Astrocyte (in vitro differentiated cells and primary cell): ENCODE measurements around the gene ENO2. TPM values are rescaled to one million over a fixed set of nuclear protein-coding genes. Genes with fewer than 3 reads are reported as not detected.

Experiments
- DNase-seq: peaks from one replicate; pipeline ENCODE4 v3.0.0-alpha.2; 2010; ENCODE audit warnings: low read depth
- FAIRE-seq: peaks from 2 replicates; lab custom pipeline; 2011; peaks lifted over from hg19 to GRCh38; lab: Jason Lieb, UNC
- H2AFZ ChIP-seq: 2 replicates; pipeline ENCODE4 v1.6.0; 2012; ENCODE audit warnings: low read depth, low read length, inconsistent platforms
- H3K27ac ChIP-seq: 2 replicates; pipeline ENCODE4 v1.5.1; 2011; ENCODE audit warnings: low read depth, low read length, inconsistent platforms
- H3K27me3 ChIP-seq: 2 replicates; pipeline ENCODE4 v1.6.0; 2011; ENCODE audit warnings: low read length, inconsistent platforms; ENCODE audit not compliant: insufficient read depth
- H3K36me3 ChIP-seq: 2 replicates; pipeline ENCODE4 v1.5.1; 2011; ENCODE audit warnings: low read length, inconsistent platforms; ENCODE audit not compliant: insufficient read depth
- H3K4me1 ChIP-seq: 2 replicates; pipeline ENCODE4 v1.5.1; 2011; ENCODE audit warnings: low read length, inconsistent platforms; ENCODE audit not compliant: insufficient read depth
- H3K4me2 ChIP-seq: 2 replicates; pipeline ENCODE4 v1.6.0; 2012; ENCODE audit warnings: low read length, inconsistent platforms
- H3K4me3 ChIP-seq: 2 replicates; pipeline ENCODE4 v1.5.1; 2011; ENCODE audit warnings: low read depth, mild to moderate bottlenecking, low read length, inconsistent platforms; ENCODE audit not compliant: insufficient read depth
- H3K79me2 ChIP-seq: 2 replicates; pipeline ENCODE4 v1.6.0; 2012; ENCODE audit warnings: mild to moderate bottlenecking, low read length, inconsistent platforms; ENCODE audit not compliant: insufficient read depth
- H3K9ac ChIP-seq: 2 replicates; pipeline ENCODE4 v1.6.0; 2012; ENCODE audit warnings: mild to moderate bottlenecking, low read length, inconsistent platforms
- H3K9me3 ChIP-seq: 2 replicates; pipeline ENCODE4 v1.5.1; 2012; ENCODE audit warnings: low read depth, mild to moderate bottlenecking, low read length, inconsistent platforms; ENCODE audit not compliant: insufficient read depth
- H4K20me1 ChIP-seq: 2 replicates; pipeline ENCODE4 v1.6.0; 2012; ENCODE audit warnings: low read length, inconsistent platforms; ENCODE audit not compliant: insufficient read depth
- H3K27ac Mint-ChIP-seq: one replicate; pipeline ENCODE4 v1.8.0; 2021; ENCODE audit warnings: mild to moderate bottlenecking, mixed read lengths; ENCODE audit not compliant: unreplicated experiment
- H3K27me3 Mint-ChIP-seq: one replicate; pipeline ENCODE4 v1.8.0; 2021; ENCODE audit warnings: low read depth, mixed read lengths; ENCODE audit not compliant: unreplicated experiment
- H3K36me3 Mint-ChIP-seq: one replicate; pipeline ENCODE4 v1.8.0; 2021; ENCODE audit warnings: low read depth, mixed read lengths; ENCODE audit not compliant: unreplicated experiment
- H3K4me1 Mint-ChIP-seq: one replicate; pipeline ENCODE4 v1.8.0; 2021; ENCODE audit warnings: low read depth, mixed read lengths; ENCODE audit not compliant: unreplicated experiment
- H3K4me3 Mint-ChIP-seq: one replicate; pipeline ENCODE4 v1.8.0; 2021; ENCODE audit warnings: mild to moderate bottlenecking, moderate library complexity, mixed read lengths; ENCODE audit not compliant: unreplicated experiment
- H3K9me3 Mint-ChIP-seq: one replicate; pipeline ENCODE4 v1.8.0; 2021; ENCODE audit warnings: mild to moderate bottlenecking, mixed read lengths; ENCODE audit not compliant: unreplicated experiment
- CTCF ChIP-seq: IDR thresholded peaks from 2 replicates; pipeline ENCODE4 v1.5.1; 2011; ENCODE audit warnings: low read depth, mild to moderate bottlenecking, inconsistent platforms, low read length, moderate library complexity; ENCODE audit not compliant: insufficient read depth
- EZH2 ChIP-seq: IDR thresholded peaks from 2 replicates; pipeline ENCODE4 v1.6.1; 2012; ENCODE audit warnings: mild to moderate bottlenecking, low read length, inconsistent platforms; ENCODE audit not compliant: insufficient read depth
- total RNA-seq: library from RNA; stranded (reverse); gene quantifications from 2 replicates; pipeline ENCODE4 v1.2.1, GENCODE V29; 2021

ENO2 gene
- total RNA-seq, 1 donor from 2014 or later: 46.4 TPM

GRCh38 chr12:6919588-6919987 lies 5.2 kb downstream of the ENO2 start:
- FAIRE-seq (no peak), DNase-seq (no peak)
- no peaks in the 10 kb centered on the region for H3K9me3 ChIP-seq
- H3K36me3 ChIP-seq: peaks cover 2% of the 10 kb centered on the region
- no peak overlapping the region for H2AFZ ChIP-seq
- Mint-ChIP-seq H3K4me3 (peak overlapping the region; percentile 6), H3K36me3 (peaks cover 16% of the 10 kb centered on the region), H3K27ac (no peak overlapping the region), H3K4me1 (peaks cover 22% of the 10 kb centered on the region), H3K27me3 (no peaks in the 10 kb centered on the region), H3K9me3 (no peaks in the 10 kb centered on the region)
- no peak overlapping the region for H3K27ac ChIP-seq
- H3K79me2 ChIP-seq: no peaks in the 10 kb centered on the region
- H3K27me3 ChIP-seq: no peaks in the 10 kb centered on the region
- peaks cover 24% of the 10 kb centered on the region for H3K4me1 ChIP-seq
- H3K9ac ChIP-seq: no peak overlapping the region
- TF ChIP-seq EZH2: no peak
- no peak for TF ChIP-seq CTCF
- H3K4me3 ChIP-seq: no peak overlapping the region
- H4K20me1 ChIP-seq: no peaks in the 10 kb centered on the region
- H3K4me2 ChIP-seq: no peak overlapping the region

GRCh38 chr12:6921539-6921938 lies 7.2 kb downstream of the ENO2 start:
- no peaks in the 10 kb centered on the region for H3K9me3 Mint-ChIP-seq
- H3K4me3 ChIP-seq: no peak overlapping the region
- H3K4me1 Mint-ChIP-seq: peaks cover 39% of the 10 kb centered on the region
- H3K79me2 ChIP-seq: peaks cover under 1% of the 10 kb centered on the region
- no peak overlapping the region for H3K27ac ChIP-seq
- H3K27ac Mint-ChIP-seq: no peak overlapping the region
- no peaks in the 10 kb centered on the region for H3K27me3 Mint-ChIP-seq
- TF ChIP-seq CTCF (no peak), EZH2 (no peak)
- no peaks in the 10 kb centered on the region for H4K20me1 ChIP-seq
- no peaks in the 10 kb centered on the region for H3K9me3 ChIP-seq
- H3K27me3 ChIP-seq: no peaks in the 10 kb centered on the region
- DNase-seq (no peak), FAIRE-seq (no peak)
- no peak overlapping the region for H3K4me2 ChIP-seq
- no peak overlapping the region for H2AFZ ChIP-seq
- H3K36me3 Mint-ChIP-seq: peaks cover 16% of the 10 kb centered on the region
- H3K36me3 ChIP-seq: peaks cover 2% of the 10 kb centered on the region
- peak overlapping the region; percentile 8 for H3K4me3 Mint-ChIP-seq
- peaks cover 36% of the 10 kb centered on the region for H3K4me1 ChIP-seq
- no peak overlapping the region for H3K9ac ChIP-seq

GRCh38 chr12:6921996-6922946 lies 7.9 kb downstream of the ENO2 start:
- H3K4me2 ChIP-seq: no peak overlapping the region
- H3K9me3 Mint-ChIP-seq: no peaks in the 10 kb centered on the region
- H3K4me3 Mint-ChIP-seq: peak overlapping the region; percentile 34
- H3K27ac Mint-ChIP-seq: no peak overlapping the region
- no peaks in the 10 kb centered on the region for H3K27me3 ChIP-seq
- H3K4me1 ChIP-seq: peaks cover 35% of the 10 kb centered on the region
- H3K36me3 Mint-ChIP-seq: peaks cover 14% of the 10 kb centered on the region
- DNase-seq (no peak), FAIRE-seq (no peak)
- TF ChIP-seq EZH2 (no peak), CTCF (no peak)
- no peak overlapping the region for H3K9ac ChIP-seq
- H2AFZ ChIP-seq: no peak overlapping the region
- no peaks in the 10 kb centered on the region for H3K27me3 Mint-ChIP-seq
- no peaks in the 10 kb centered on the region for H3K9me3 ChIP-seq
- H3K4me3 ChIP-seq: no peak overlapping the region
- no peaks in the 10 kb centered on the region for H4K20me1 ChIP-seq
- no peak overlapping the region for H3K27ac ChIP-seq
- peaks cover 39% of the 10 kb centered on the region for H3K4me1 Mint-ChIP-seq
- H3K36me3 ChIP-seq: peaks cover 2% of the 10 kb centered on the region
- H3K79me2 ChIP-seq: peaks cover 8% of the 10 kb centered on the region
